ENCODE results near the gene NEAT1.
"Not testable (repeated sequence)": the region's sequence is repeated elsewhere in the genome, so short reads cannot be mapped to it uniquely, and the experiment has no call there.

The NEAT1 gene

DNA sequence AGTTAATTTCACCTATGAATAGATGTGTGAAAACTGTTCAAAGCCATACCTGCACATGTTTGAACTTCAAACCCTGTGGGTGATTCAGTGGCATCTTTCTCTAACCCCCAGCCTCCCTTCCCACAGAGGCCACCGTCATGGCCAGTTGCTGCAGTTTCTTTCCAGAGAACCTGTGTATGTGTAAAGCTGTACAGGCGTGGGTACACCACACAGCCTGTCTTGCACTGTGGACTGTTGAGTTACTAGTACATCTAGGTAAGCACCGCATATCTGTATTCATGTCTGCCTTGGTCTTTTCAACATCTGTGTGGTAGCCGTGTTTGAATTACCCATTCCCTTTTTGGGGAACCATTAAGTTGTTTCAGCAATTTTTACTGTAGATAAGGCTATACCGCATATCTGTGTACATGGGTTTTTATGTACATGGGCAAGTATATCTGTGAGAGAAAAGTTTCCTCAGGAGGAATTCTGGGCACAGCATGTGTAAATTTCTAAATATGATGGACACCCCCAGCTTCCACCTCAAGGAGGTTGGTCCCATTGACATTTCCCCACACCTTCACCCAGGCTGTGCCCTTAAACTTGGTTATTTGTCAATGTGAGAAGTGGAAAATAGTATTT is 13.9 kb downstream of the NEAT1 start:
- no peak for DNase-seq

DNA sequence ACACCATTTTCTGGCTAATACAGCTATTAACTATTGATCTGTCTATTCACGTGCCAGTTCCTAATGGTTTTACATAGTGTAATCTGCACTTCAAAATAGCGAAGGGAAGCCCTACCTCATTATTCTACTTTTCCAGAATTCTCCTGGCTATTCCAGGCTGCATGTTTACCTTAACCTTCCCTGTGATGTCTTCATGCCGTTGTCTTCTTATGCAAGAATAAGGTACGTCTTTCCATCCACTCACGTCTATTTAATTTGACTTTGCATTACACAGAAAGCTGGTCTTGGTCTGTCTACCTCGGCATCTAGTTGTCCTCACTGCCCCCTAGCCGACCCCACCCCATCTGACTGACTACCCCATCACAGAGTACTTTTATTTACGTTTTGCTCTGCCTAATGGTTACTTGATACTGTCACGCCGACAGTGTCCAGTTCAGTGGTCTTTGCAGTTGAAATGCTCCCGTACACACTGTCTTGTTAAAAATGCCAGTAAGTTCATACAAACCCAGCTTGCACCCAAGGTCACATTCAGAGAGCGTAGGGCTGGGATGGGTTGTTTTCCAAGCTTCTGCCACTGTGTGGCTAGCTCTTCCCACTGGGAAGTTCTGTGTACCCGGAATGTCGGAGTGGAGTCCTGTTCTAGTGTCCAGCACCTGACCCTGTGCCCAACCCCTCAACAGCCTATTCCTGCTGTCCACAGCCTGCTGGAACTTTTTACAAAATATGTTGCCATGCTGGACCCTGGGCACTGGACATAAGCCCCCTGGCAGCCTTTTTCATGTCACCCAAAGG is 15.0 kb downstream of the NEAT1 start:
- no peak for DNase-seq

DNA sequence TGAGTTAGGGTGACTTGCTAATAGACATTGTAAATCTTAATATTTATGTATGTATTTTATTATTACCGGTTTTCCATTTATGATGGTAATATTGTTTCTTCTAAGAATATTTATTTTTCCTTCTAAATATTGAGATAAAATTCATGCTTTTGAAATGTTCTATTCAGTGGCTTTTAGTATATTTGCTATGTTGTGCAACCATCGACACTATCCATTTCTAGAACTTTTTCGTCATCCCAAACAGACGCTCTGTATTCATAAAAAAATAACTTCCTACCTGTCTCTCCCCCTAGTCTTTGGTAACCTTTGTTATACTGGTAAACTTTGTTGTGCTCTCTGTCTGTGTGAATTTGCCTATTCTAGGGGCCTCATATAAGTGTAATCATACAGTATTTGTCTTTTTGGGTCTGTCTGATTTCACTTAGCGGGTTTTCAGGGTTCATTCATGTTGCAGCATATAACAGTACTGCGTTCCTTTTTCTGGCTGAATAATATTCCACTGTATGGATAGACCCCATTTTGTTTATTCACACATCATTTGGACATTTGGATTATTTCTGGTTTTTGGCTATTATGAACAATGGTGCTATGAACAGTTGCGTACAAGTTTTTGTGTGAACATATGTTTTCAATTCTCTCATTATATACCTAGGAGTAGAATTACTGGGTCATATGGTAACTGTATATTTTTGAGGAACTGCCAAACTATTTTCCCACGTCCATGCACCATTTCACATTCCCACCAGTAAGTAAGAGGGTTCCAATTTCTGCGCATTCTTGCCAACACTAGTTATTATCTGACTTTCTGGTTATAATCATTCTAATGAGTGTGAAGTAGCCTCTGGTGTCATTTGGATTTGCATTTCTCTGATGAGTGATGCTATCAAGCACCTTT is 15.9 kb downstream of the NEAT1 start:
- DNase-seq = no peak

DNA sequence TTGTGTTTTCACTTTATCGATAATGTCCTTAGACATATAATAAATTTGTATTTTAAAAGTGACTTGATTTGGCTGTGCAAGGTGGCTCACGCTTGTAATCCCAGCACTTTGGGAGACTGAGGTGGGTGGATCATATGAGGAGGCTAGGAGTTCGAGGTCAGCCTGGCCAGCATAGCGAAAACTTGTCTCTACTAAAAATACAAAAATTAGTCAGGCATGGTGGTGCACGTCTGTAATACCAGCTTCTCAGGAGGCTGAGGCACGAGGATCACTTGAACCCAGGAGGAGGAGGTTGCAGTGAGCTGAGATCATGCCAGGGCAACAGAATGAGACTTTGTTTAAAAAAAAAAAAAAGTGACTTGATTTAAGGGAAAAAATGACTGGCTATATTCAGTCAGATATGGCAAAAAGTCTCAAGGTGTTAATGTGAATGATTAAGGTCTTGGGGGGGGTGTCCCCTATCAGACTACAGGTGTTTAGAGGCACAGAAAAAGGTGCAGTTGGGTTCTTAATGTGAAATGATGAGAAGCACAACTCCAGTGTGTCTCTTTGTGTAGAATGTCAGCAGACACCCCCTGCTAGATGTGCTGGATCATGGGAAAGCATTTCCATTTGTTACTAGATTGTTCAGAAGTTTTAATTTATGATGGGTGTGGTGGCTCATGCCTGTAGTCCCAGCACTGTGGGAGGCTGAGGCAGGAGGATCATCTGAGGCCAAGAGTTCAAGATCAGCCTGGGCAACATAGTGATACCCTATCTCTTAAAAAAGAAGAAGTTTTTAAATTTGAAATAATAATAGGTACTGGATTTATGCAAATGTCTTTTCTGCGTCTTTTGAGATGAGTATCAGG is 17.0 kb downstream of the NEAT1 start:
- no peak for DNase-seq

DNA sequence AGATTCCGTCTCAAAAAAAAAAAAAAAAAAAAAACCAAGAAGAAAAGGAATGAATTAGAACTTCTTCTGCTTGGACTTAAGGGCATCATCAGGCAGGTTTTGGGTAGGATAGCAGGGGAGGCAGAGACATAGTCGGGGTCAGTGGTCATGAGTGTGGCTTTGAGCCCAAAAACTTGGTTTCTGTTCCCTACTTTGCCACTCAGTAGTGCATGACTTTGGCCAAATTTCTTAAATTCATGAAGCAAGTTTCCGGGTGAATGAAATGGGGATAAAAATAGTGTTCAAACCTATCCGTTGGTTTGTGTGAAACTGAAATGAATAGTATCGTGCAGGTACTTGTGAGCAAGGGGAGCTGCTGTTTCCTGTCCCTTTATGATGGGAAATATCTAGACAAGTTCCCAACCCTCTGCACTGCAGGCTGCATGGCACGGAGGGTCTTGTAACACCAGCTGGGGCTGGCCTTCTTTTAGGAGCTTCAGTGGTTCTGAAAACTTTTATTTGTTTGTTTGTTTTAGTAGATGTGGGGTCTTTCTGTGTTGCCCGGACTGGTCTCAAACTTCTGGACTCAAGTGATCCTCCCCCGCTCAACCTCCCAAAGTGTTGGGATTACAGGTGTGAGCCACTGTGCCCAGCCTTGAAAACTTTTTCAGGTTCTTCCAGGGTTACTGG is 18.4 kb downstream of the NEAT1 start:
- DNase-seq = no peak

DNA sequence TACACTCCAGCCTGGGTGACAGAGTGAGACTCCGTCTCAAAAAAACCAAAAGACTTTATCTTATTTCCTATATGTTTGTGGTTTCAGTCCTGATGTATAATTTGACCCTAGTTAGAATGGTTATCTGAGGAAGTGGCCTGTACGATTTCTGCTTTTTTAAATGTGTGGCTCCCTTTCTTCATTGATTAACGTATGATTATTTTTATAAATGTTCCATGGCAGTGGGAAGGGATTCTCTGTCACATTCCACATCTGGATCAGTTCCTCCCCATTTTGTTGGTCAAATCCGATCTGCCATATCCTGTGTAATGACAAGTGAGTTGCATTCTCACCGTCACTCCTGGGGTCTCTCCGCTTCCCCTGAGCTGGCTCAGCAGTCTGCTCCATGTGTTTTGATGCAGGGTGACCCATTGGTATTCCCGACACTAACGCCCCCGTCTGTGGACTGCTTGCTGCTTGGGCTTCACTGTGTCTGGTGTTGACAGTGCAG is 20.3 kb downstream of the NEAT1 start:
- no peak for DNase-seq

DNA sequence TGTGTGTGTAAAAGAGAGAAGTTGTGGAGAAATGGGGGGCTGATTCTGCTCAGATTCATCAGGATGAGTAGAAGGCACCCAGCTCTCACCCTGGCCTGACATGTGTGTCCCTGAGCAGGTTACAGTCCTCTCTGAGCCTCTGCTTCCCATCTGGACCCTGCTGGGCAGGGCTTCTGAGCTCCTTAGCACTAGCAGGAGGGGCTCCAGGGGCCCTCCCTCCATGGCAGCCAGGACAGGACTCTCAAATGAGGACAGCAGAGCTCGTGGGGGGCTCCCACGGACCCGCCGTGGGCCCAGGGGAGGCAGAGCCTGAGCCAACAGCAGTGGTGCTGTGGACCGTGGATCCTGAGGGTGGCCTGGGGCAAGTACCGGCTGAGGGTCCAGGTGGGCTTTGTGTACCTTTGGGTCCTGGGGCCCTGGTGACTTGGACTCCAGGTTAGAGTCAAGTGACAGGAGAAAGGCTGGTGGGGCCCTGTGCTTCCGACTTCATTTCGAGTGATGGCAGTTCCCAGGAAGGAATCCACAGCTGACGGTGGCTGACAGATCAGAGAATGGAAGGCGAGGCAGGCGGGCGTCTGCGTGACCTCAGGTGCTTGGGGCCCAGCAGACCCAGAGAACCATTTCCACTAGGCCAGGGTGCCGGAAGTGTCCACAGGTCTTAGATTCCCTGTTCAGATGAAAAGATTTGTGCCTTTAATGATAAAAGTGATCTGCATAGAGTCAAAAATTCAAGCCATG is 21.9 kb downstream of the NEAT1 start:
- DNase-seq = no peak

DNA sequence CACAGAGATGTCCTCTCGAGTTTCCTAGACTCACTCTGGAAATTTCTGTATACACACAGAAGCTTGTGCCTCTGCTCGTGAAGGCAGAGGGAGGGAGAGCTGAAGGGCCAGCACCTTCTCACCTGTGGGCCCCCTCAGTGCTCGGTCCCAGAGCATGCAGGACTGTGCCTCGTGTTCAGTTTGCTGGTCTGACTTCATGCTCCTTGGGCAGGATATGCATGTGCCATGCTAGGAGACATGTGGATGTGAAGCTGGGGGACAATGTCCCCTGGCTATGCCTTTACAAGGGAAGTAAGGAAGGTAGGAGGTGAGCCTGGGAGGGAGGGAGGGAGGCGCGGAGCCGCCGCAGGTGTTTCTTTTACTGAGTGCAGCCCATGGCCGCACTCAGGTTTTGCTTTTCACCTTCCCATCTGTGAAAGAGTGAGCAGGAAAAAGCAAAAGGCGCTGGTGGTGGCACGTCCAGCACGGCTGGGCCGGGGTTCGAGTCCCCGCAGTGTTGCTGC is 22.6 kb downstream of the NEAT1 start:
- no peak for DNase-seq

DNA sequence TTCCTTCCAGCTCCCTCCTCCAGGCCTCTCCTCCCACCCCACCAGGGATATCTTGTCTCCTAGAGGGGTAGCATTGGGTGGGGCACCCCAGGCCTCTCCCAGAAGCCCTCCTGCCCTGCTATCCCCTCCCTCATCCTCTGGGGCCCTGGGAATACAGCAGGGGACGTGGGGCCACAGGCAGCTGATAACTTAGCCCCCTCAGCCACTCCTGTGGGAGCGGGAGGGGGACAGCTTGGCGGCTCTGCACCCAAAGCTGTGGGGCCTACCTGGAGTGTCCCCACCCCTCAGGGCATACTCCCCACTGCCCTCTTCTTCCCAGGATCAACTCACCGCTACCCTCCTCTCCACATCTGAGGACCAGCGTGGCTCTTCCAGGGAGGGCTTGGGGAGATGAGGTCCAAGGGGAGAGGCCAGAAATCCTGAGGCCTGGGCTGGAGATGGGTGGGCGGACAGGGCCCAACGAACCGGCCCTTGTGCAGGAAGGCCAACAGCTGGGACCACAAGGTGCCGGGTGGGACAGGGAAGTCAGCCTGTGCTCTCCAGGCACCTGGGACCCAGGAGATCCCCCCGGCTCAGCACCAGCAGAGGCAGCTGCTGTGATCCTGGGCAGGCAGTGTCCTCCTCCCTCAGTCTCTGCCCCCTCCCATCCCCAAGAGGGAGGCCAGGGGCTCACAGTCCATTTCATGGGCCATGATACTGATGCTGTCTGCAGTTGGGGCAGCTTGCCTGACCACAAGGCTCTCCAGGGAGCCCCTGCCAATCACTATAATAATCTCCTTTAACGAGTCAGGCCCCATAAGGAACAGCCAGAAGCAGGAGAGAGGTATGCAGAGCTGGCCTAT is 23.2 kb downstream of the NEAT1 start:
- no peak for DNase-seq

DNA sequence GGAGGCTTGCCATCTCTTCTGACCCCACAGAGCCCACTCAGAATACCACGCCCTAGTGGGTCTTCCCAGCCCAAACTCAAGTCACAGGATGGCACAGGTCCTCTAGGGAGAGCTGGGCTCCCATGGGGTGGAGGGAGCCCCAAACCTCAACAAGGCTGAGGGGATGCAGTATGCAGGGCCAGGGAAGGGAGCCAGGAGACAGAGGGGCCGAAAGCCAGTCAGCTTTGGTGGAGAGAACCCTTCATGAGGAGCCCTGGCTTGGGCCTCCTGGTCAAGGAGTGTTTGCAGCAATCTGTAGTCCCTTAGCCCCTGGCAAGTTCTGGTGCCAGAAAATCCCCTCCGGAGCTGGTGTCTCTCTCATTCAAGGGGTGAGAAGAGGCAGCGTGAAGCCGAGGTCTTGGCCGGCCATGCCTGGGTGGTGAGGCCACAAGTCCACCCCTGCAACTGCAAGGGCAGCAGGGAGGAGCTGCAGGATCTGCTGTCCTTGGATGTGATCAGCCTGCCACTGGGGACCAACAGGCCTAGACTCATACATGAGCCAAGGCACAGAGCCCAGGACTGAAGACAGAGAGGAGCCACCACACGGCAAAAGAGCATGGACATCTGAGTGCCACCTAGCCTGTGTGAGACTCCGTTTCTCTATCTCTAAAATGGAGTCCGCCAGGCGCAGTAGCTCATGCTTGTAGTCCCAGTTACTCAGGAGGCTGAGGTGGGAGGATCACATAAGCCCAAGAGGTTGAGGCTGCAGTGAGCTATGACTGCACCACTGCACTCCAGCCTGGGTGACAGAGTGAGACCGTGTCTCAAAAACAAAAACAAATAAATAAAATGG is 24.1 kb downstream of the NEAT1 start:
- DNase-seq = no peak

DNA sequence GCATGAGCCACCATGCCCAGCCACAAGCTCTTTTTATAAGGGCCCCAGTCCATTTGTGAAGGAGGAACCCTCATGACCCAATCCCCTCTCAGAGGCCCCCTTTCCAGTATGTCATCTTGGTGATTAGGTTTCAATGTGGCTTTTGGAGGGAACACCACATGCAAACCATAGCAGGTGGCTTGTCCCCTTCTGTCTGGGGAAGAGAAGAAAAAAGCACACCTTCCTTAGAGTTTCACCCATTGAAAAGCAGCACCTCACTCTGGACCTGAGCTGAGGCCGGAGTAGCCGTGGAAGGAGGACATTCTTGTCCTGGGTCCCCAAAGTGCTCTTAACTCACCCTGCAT is 25.4 kb downstream of the NEAT1 start:
- DNase-seq = no peak

DNA sequence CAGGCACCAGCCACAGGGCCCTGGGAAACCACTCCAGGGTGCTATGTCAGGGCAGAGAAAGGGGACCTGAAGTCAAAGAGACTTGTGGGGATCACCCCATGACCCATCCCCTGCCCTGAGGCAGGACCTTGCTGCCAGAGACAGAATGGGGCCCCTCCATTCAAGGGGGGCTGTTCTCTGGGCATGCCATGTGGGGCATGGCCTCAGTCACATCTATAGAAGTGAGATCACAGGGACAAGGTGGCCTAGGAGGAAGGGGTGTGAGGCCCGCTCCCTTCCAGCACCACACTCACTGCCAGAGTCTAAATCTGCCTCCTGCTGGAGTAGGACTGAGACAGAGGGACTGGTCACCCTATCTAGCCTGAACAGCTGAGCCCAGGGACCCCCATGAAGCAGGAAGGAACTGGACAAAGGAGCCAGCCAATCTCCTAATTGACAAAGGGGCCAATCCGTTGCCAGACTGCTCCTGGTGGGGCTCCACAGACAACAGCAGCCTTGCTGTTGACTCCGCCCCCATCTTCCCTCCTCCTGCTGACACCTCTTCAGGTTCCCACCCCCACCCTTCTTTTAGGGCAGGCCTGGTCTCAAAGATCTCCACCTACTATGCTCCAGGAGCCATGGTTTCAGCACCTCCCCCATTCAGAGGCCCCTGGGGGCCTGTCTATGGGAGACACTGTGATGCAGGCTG is 26.0 kb downstream of the NEAT1 start:
- DNase-seq = no peak

DNA sequence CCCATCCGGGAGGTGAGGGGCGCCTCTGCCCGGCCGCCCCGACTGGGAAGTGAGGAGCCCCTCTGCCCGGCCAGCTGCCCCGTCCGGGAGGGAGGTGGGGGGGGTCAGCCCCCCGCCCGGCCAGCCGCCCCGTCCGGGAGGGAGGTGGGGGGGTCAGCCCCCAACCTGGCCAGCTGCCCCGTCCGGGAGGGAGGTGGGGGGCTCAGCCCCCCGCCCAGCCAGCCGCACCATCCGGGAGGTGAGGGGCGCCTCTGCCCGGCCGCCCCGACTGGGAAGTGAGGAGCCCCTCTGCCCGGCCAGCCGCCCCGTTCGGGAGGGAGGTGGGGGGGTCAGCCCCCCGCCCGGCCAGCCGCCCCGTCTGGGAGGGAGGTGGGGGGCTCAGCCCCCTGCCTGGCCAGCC is 28.7 kb downstream of the NEAT1 start:
- DNase-seq = not testable (repeated sequence)

DNA sequence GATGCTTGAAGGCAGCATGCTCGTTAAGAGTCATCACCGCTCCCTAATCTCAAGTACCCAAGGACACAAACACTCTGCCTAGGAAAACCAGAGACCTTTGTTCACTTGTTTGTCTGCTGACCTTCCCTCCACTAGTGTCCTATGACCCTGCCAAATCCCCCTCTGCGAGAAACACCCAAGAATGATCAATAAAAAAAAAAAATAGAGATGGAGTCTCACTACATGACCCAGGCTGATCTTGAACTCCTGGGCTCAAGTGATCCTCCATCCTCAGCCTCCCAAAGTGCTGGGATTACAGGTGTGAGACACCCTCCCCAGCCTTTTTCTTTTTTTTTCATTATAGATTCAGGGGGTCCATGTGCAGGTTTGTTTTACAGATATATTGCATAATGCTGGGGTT is 29.7 kb downstream of the NEAT1 start:
- not testable (repeated sequence) for DNase-seq

DNA sequence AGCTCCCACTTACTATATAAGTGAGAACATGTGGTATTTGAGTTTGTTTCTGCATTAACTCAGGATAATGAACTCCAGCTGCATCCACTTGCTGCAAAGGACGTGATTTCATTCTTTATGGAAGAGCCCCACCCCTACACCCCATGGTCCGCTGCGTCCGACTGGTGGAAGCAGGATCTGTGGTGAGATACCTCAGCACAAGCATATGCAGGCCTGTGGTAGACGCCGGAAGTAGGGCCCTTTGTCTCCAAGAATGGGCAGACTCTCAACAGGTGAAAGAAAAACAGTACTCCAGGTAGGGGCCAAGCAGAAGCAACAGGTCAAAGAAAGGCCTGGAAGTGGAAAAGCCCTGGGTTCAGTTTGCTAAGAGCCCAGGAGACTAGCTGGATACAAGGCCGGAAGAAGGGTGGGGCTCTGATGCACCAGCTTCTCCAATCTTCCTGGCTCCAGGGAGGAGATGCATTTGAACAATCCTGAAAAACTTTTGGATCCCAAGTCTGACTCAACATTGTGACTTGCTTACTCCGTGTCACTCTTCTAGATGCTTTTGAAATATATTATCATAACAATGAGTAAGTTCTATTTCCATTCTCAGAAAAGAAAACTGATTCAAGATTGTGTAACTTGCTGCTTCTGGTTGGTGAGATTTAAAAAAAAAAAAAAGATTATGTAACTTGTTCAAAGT is 30.4 kb downstream of the NEAT1 start:
- no peak for DNase-seq

DNA sequence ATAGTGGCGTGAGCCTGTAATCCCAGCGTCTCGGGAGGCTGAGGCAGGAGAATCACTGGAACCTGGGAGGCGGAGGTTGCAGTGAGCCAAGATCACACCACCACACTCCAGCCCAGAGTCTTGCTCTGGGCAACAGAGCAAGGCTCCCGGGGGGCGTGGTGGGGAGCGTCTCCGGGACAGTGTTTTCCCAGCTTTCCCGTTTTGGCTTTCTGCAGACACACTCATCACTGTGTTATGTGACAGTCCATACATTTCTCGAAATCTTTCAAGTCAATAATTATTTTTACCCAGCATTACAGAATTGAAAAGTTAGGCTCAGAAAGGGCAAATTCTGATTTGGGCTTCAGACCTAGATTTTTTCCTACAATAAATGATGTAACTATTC is 31.7 kb downstream of the NEAT1 start:
- DNase-seq = no peak

DNA sequence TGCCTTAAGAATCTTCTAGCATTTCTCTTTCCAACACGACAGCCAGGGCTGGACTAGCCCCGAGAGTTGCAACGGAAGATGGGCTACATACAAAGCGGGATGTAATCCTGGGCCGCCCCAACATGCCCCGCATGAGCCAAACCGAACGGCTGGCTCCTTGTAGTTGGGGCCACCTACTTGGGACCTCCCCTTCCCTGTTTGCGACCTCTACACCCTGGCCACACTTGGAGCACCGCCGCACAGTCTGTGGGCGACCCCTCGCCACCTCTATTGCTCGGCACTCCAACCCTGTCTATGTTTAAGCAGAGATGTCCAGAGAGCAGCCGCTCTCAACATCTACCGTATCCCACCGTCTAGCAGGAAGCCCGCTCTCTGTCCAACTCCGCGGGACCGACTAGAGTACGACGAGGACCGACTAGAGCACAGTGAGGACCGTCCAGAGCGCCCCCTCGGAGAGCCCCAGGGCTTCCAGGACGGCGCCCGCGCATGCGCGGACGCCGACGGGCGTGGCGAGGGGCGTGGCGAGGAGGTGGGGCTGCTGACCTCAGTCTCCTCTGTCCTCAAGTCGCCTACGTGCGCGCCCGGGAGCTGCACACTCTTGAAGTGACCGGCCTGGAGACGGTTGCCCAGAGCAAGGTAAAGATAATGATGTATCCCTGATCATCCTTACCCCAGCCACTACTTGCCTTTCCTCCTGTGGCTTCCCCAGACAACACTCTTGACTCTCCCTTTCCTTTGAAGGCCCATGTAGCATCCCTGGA is 32.3 kb downstream of the NEAT1 start:
- DNase-seq = peak; percentile 78 to 91

Data from NCI-H1930 (cell line).